RPMI8226 (cell line): ENCODE data around the gene ARL10.
"Not testable (repeated sequence)": the region's sequence is repeated elsewhere in the genome, so short reads cannot be mapped to it uniquely, and the experiment has no call there.

ENCODE experiments used
- DNase-seq: peaks from one replicate; pipeline ENCODE4 v3.0.0-alpha.2; 2015

ARL10 gene

DNA sequence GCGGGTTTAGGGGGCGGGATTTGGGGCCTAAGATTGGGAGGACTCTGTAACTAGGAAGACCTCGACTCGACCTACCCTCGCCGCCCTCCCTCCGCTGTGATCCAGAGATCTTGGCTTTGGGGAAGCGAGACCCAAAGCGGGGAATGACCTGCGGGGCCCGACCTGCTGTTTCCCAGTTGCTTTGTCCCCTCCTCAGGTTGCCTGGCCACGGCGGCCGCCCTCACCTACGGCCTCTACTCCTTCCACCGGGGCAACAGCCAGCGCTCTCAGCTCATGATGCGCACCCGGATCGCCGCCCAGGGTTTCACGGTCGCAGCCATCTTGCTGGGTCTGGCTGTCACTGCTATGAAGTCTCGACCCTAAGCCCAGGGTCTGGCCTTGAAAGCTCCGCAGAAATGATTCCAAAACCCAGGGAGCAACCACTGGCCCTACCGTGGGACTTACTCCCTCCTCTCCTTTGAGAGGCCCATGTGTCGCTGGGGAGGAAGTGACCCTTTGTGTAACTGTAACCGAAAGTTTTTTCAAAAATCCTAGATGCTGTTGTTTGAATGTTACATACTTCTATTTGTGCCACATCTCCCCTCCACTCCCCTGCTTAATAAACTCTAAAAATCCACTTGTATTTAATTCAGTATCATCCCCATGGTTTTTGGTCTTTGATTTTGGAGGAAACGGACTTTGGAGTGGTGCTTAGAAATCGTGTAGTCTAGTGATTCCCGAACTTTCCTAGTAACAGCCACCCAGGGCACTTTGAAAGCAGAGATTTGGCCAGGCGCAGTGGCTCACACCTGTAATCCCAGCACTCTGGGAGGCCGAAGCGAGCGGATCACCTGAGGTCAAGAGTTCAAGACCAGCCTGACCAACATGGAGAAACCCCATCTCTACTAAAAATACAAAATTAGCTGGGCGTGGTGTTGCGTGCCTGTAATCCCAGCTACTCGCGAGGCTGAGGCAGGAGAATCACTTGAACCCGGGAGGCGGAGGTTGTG lies 24.1 kb downstream of the ARL10 start:
- no peak for DNase-seq

DNA sequence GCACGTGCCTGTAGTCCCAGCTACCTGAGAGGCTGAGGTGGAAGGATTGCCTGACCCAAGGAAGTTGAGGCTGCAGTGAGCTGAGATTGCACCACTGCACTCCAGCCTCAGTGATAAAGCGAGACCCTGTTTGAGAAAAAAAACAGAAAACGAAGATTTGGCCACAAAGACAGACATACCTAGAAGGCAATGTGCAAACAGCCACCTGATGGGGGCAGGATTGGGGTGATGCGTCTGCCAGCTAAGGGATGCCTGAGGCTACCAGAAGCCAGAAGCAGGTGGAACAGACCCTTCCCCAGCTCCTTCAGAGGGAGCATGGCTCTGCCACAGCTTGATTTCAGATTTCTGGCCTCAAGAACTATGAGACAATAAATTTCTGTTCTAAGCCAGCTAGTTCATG lies 26.2 kb downstream of the ARL10 start:
- no peak for DNase-seq

DNA sequence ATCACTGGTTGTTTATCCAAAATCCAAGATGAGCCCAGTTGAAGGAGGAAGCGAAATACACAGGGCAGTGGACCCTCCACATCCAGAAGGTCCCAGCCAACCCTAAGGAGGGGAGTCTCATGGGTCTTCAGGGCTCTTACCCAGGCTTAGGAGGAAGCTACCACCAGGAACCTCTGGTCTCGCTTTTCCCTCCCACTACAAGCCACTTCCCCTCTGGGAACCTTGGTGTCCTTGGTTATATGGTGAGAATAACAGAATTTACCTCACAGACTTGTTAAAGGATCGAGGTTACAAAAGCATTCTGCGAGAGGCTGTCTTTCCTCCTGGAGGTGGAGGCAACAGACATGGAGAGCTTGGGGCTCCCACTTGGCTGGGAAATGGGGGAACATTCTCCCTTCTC lies 26.7 kb downstream of the ARL10 start:
- DNase-seq = no peak

DNA sequence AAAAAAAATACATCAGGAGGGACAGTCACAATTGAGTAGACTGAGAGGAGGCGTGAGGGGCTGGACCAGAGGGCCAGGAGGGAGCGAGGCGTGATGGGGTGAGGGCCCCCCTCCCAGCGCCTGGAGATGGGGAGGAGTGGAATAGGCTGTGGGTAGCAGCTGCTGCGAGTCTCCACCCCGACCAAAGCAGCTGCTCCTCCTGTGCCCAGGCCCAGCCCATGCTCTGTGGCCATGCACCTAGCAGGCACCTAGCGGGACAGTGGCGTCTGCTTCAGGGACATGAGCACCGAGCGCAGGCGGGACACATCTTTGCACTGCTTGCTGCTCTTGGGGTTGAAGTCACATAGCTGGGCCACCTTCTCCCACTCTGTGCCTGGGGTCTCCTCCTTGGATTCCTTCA lies 27.2 kb downstream of the ARL10 start:
- DNase-seq = no peak

DNA sequence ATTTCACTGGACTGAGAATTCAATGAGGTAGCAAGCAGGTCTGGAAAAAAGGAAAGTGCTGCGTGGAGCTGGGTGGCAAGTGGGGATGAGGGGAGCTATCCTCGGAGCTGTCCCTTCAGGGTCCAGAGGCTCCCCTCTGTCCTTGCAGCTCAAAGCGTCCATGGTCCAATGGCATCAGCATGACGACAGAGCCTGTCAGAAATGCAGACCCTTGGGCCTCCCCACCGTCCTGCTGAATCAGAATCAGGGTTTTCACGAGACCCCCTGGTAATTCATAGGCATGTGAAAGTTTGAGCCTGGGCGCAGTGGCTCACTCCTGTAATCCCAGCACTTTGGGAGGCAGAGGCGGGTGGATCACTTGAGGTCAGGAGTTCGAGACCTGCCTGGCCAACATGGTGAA lies 28.8 kb downstream of the ARL10 start:
- no peak for DNase-seq

DNA sequence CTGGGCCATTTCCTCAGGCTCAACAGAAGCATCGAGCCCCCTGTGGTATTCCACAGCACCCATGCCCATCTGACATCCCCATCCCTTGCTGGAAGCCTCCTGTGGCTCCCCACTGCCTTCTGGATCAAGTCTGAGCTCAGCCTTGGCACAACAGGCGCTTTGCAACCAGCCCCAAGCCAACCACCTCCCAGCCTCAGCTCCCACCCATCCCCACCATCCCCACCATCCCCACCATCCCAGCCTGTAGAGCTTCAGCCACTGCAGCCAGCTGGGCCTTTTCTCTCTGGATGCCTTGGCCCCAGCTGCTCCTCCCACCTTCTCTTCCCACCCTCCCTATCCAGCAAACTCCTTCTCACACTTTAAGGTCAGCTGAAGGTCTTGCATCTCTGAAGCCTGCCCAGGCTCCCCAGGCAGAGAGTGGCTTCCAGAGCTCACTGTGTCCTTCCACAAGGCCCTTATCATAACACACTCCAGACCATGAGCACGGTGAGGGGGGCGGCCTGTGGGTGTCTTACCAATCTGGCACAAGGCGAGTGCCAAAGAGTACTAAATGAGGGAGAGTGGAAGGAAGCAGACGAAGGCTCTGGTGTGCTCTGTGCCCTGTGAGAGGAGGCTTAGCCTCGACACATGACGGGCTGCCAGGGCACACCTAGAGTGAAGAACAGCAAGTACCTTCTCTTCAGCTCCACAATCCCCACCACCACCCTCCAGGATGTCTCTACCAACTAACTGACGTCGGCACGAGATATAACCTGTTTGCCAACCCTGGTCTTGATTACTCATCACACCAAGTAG lies 29.8 kb downstream of the ARL10 start:
- no peak for DNase-seq

DNA sequence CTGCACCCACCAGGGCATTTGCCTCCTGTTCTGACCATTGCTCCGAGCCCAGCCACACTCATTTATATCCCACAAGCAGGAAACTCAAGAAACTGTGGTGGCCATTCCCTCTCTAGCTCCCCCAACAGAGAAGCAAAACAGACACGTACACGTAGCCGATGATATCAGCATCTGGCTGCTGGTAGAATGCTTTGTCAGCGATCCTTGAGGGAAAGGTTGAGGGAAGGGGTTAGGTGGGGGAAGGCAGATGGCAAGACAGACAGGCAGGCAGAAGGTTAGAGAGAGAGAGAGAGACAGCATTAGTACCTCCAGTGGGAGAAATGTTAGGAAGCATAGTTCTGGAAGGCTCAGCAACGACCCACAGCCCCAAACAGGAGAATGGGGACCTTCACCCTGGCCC lies 31.0 kb downstream of the ARL10 start:
- peak; percentile 90 for DNase-seq

DNA sequence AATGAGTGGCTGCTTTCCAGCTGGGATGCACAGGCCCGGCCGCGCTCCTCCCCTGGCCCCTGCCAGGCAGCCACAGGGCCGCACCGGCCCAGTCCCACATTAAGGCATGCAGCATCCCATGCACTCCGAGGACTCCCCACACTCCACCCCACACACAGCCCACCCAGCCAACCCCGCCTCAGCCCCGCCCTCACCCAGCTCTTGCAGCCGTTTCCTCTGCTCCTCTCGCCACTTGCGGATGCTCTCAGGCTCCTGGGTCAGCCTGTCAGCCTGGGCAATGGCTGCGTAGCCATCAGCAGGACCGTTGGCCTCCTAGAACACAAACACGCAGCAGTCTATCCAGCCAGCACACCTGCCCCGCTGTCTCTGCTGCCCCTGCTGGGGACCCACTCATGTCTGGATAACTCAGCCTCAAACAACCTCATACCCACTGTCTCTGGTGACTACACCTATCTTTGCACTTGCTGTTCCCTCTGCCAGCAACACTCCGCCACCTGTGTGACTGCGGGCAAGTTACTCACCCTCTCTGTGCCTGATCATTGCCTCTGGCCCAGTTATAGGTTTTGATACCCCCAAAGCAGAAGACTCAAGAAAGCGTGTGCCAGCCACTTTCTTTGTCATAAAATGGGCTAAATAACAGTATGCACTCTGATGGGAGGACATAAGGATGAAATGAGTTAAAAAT lies 32.6 kb downstream of the ARL10 start:
- DNase-seq = no peak

DNA sequence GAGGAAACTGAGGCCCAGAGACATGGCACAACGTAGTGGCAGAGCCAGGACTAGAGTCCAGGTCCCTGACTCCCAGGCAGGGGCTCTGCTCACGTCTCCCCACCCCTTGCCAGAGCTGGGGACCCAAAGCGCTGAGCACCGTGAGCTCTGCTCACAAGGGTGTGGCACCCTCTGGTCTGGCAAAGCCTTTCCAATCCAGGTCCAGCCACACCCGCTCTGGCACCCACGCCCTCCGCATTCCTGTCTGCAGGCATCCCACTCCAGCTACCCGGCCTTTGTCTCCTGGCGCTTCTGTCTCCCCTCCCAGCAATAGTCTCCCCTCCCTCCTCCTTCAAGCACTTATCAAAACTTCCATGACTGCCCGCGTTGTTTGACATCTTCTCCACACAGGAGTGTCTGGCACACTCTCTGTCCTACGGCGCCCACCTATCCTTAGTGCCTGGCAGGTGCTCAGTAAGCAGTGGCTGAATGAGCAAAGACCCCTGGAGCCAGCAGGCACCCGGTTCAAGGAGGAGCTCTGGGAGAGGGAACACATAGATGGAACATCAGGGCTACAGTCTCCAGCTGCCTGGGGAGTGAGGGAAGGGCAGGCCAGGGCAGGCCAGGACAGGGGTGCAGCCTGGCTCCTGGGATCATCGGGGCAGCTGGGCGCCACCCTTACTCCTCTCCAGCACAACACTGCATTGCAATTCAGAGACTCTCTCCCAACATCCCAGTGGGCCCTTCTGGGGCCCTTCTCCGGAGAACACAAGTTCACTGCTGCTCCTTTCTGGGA lies 35.3 kb downstream of the ARL10 start:
- DNase-seq = no peak

DNA sequence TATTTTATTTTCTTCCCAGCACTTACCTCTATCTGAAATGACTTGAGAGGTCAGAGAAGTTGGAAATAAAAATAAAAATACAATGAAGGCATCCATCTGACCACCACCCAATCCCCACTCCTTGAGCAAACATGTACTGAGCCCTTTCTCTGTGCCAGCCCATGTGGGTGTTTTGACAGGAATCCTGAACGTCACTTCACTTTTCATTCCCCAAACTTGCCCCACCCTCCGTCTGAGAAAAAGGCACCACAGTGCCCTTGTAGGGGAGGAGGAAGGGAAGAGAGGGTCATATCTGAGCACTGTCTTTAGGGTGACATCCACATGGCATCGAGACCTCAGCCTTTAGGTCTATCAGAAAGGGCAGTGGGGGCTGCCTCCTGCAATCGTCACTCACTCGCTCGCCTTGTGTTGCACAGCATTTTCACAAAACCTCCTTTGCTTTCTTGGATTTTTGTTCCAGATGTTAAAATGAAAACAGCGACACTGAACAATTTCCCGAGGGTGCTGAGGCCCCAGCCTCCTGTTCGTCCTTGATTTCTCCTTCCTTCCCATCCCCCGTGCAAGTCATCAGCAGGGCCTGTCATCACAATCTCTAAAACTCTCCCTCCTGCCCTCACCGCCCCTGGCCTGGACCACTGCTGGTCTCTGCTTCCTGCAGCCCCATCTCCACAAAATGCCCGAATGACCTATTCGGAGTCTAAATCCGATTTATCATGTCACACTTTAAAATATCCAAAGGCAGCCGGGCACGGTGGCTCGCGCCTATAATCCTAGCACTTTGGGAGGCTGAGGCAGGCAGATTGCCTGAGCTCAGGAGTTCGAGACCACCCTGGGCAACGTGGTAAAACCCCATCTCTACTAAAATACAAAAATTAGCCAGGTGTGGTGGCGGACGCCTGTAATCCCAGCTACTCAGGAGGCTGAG lies 36.3 kb downstream of the ARL10 start:
- DNase-seq = no peak

DNA sequence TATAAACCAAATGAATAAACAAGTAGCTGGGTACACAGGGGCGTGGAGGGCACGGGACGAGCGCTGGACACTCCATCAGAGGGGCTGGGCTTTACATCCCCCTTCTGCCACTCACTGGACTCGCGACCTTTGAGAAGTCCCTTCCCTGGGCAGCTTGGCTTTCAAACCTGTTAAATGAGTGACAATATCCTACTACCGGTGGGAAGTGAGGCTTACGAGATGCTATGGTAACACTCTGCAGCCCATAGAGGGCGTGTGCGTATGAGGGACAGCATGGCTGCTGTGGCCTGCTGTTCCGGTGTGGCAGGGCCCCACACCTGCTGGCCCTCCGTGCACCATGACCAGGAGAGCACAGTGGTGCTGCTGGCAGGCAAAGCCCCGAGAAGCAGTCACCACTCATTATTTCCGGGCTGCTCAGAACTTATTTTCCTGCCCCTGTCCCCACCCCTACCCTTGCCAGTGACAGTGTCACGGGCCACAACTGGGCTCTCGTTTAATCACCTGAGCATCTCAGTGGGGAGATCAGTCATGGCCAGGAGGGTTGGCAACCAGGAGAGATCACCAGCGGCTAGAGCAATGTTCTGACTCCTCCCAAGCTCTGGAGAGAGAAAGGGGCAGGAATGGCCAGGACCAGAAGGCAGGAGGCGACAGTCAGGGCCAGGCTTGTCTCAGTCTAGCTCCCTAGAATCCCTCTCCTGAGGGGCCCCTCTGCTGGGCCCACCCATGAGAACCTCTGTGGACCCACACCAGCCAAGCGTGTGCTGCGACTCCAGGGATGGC lies 40.6 kb downstream of the ARL10 start:
- no peak for DNase-seq

DNA sequence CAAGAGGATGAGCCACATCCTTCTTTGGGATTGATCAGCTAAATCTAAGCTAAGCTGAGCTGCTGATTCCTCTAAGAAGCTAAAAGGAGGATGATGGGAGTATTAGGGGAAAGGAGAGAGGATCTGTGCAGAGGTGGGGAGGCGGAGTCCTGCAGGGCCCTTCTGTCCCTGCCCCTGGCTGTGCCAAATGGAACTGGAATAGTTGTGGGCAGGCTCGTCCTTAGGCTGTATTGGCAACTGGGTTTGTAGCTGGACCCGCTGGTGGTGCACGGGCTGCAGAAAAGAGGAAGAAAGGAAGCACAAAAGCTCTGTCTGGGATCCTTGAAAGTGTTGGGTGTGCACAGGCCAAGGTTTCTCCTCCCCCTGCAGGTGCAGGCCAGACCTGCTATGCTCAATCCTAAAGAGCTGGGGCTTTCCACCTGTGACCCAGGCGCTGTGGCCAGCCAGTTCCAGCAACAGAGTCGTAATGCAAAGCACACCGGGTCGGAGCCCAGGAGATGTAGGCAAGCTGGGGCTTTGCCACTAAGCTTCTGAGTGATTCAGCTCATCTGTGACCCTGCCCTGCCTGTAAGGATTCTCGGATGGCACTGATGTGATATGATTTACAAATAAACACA lies 41.3 kb downstream of the ARL10 start:
- peak; percentile 88 for DNase-seq

DNA sequence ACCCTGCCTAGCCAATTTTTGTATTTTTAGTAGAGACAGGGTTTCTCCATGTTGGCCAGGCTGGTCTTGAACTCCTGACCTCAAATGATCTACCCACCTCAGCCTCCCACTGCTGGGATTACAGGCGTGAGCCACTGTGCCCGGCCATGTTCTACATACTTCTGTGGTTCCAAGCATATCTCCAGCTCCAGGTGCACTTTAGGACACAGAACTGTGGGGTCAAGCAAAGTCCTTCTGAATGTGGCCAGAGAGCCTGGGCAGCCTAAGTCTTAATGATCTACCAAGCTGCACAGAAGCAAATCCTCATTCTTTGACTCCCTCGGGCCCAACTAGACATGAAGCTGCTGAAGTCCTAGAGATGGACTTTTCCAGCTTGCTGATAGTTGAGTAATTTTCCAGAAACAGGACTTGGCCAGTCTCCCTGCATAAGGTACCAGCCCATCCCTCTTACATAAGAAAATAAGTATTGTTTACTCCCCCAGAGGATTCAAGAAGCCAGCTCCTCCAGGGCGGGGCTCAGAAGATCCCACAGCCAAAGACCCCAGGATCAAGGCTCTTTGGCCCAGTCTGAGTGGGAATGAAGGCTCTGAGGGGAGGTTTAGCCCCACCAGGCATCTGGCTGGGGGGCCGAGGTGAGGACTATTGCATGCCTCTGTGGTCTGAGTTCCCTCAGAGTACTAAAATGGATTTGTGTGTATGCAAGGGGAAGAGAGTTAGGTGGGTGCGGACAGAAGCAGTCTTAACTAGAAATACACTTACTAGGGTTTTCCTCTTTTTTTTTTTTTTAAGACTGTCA lies 42.4 kb downstream of the ARL10 start:
- no peak for DNase-seq

DNA sequence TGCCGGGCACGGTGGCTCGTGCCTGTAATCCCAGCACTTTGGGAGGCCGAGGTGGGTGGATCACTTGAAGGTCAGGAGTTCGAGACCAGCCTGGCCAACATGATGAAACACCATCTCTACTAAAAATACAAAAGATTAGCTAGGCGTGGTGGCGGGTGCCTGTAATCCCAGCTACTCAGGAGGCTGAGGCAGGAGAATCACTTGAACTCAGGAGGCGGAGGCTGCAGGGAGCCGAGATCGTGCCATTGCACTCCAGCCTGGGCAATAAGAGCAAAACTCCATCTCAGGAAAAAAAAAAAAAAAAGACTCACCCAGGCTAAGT lies 42.9 kb downstream of the ARL10 start:
- DNase-seq = not testable (repeated sequence)

DNA sequence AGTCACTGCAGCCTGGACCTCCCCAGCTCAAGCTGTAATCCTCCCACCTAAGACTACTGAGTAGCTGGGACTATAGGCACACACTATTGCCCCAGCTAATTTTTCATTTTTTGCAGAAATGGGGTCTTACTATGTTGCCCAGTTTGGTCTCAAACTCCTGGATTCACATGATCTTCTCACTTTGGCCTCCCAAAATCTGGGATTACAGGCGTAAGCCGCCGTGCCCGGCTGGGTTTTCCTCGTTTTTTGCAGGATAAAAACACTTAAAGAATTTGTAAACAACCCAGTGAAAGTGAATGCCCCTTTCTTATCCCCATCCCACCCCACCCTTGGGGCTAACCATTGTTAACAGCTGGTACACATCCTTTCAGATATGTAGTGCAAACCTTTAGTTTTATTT lies 43.3 kb downstream of the ARL10 start:
- no peak for DNase-seq

DNA sequence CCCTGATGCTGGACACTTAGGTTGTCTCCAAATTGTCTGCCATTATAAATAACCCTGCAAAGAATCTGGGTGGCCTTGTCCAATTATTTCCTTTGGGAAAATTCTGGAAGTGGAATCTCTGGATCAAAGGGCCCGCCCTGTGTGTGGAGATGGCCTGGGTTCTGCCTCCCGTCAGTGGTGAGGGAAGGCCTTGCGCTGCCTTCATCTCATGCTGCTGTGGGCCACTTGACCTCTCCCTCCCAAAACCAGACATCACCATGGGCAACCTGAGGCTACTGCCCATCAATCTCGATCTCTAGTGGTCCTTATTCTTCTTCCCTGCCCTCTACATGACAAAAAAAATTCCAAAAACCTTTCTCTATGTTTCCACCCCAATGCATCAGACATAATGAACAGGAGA lies 44.5 kb downstream of the ARL10 start:
- no peak for DNase-seq

DNA sequence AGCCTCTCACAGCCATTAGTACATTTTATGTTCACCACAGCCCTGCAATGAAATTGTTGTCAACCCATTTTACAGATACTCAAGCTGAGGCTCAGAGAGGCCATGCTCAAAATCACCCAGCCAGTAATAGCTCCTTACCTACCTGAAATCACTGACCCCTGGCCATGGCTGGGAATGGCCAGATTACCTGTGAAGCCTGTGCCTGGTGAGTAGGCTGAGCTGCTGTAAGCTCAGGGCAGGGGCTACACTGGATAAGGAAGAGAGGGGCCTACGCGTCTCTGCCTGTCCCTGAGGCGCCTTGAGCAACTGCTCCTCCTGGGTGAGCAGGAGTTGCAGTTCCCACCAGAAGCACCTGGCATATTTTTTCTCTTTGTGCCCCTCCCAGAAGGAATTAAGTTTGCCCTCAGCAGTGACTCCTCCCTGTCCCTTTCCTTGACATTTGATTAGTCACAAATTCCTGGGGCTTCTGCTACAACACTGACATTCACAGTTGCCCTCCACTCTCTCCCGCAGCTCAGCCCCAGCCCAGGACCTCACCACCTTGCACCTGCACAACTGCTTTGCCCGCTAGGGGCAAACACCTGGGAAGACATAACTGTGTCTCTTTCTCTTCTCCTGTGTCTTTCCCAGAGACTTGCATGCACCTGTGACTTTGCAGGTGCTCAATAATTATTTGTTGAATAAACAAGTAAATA lies 45.3 kb downstream of the ARL10 start:
- DNase-seq = peak; percentile 51

DNA sequence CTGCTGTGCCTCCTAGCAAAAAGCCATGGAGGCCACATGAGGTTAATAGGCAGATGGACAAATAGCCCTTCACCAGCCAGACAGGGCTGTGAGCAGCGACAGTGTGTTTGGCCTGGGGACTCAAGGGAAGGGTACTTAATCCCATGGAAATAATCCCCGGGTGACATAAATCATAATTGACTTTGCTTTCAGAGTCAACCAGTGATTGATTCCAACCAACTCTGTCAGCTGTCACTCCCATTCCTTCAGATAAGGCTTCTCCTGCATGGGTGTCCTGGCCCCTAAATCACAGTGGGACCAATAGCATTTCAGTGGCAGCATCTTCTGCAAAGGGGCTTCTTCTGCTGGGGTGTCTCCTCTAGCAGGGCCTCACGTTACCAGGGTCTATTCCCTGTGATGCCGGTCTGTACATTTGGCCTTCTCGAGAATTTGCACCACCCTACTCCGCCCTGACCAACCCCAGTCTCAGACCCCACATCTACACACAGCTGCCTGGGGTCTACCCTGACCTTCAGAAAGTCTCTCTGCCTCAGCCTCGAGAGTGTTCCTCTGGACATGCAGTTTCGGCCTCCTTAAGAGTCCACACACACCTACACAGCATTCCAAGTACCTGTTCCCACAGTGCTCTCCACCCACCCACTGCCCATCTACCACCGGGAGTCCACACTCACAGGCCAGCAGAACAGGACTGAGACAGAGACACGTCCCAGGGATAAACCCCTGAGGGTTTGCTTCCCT lies 47.4 kb downstream of the ARL10 start:
- DNase-seq = no peak
